Psoas muscle (tissue), 8 donors: Measurements from ENCODE around the gene BACE1. TPM values are rescaled to one million over a fixed set of nuclear protein-coding genes. Genes with fewer than 3 reads are reported as not detected.

Experiments used
- ATAC-seq, 4 donors: fragments of 200-7000 bp; cut with Tn5 transposase; one replicate each; pipeline ENCODE4 v1.9.1; 2020; ENCODE audit warnings: moderate library complexity in 3 of 4, mild to moderate bottlenecking in 2 of 4
- DNase-seq, 2 donors: peaks; one replicate each; pipeline ENCODE4 v3.0.0-alpha.2; 2020
- H3K27ac ChIP-seq: fragments of 200-600 bp; one replicate; pipeline ENCODE4 v1.8.0; 2022
- H3K27me3 ChIP-seq, 3 donors: fragments of 200-600 bp in 1 of 3; one replicate each; pipeline versions ENCODE4 v1.6.1 to v1.8.0; 2013 to 2022; ENCODE audit warnings: low read length in 2 of 3, mild to moderate bottlenecking in 2 of 3, moderate library complexity in 1 of 3; ENCODE audit not compliant: insufficient read depth in 3 of 3
- H3K36me3 ChIP-seq, 2 donors: fragments of 200-600 bp in 1 of 2; one replicate each; pipeline versions ENCODE4 v1.6.1 to v1.8.0; 2013 to 2022; ENCODE audit warnings: low read depth in 1 of 2, mild to moderate bottlenecking in 1 of 2, moderate library complexity in 1 of 2; ENCODE audit not compliant: insufficient read depth in 1 of 2
- H3K4me1 ChIP-seq: fragments of 200-600 bp; one replicate; pipeline ENCODE4 v1.8.0; 2022
- H3K4me3 ChIP-seq: fragments of 200-600 bp; one replicate; pipeline ENCODE4 v1.8.0; 2022; ENCODE audit warnings: mild to moderate bottlenecking
- H3K9me3 ChIP-seq: fragments of 200-600 bp; one replicate; pipeline ENCODE4 v1.8.0; 2022
- WGBS, 3 donors: extraction: QIAGEN DNeasy Blood & Tissue Kit; methylation state at CpG; one replicate each; pipeline versions ENCODE4 v1.1.6 to v1.1.7; 2013; 5-methylcytosine and 5-hydroxymethylcytosine counted together
- intact Hi-C, 2 donors: fragments of 100-400 bp; cut with DNase I; formaldehyde crosslinking; loops; one replicate each; pipeline versions ENCODE4 v1.11.0 to v1.14.2; 2022
- polyA plus RNA-seq, 3 donors: library from polyadenylated mRNA; stranded (reverse); fragments of 200-250 nt; gene quantifications; one replicate each; pipeline ENCODE4 v1.2.3, GENCODE V29; 2013
- total RNA-seq, 4 donors: library from RNA; stranded (reverse); fragmentation: NEBNext Ultra II Directional in 2 of 4; extraction: Animal tissue kit (Norgen Biotek cat#: 25700) in 2 of 4; gene quantifications; one replicate each; pipeline versions ENCODE4 v1.2.1 to v1.2.4, GENCODE V29; 2021 to 2023
- TF ChIP-seq, protein P1 (sequence below): fragments of 200-600 bp; IDR thresholded peaks from one replicate; pipeline ENCODE4 v1.8.0; 2022; ENCODE audit warnings: antibody characterized with exemption
- donor health status: healthy with polysubstance abuse.
- donor health status: DM: no; HTN: no; CAD: no; lungs with moderate emphysema.
- donor health status: Bipolar disorder and iron deficiency.
- donor health status: healthy.
- donor health status: DM: yes; HTN: yes; CAD: no.
- donor health status: DM: no; HTN: no; CAD: no.
- donor health status: DM: no; HTN: no; CAD: no.
- donor health status: DM: yes; HTN: yes; CAD: no.

The BACE1 gene
- total and polyA plus RNA-seq, 7 donors: 2.5 to 13.0 (median 9.2) TPM

DNA sequence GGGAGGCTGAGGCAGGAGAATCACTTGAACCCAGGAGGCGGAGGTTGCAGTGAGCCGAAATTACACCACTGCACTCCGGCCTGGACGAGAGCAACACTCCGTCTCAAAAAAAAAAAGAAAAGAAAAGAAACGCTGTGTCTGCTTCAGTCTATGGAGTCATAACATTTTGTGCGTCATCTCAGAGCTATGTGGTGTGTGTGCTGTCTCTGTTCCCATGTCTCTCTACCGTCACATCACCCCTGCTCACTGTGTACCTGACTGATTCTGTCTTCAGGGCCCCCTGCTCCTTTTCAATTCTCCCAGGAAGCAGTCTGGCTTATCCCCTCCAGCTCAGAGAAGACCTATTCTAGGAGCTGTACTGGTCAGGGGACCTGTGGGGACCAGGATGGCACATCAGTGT is 17.9 kb downstream of the BACE1 start:
- no peak for ATAC-seq
- no peaks in the 10 kb centered on the region for H3K9me3 ChIP-seq
- H3K27ac ChIP-seq: no peak overlapping the region
- peaks cover 0 to 17% of the 10 kb centered on the region in 2 donors for H3K36me3 ChIP-seq
- no peak overlapping the region for H3K4me3 ChIP-seq
- 89 to 93% (median 92%) methylated on average over 8 of the region's 8 CpGs for WGBS, 3 donors
- H3K27me3 ChIP-seq: no peaks in the 10 kb centered on the region
- TF ChIP-seq, protein P1, sequence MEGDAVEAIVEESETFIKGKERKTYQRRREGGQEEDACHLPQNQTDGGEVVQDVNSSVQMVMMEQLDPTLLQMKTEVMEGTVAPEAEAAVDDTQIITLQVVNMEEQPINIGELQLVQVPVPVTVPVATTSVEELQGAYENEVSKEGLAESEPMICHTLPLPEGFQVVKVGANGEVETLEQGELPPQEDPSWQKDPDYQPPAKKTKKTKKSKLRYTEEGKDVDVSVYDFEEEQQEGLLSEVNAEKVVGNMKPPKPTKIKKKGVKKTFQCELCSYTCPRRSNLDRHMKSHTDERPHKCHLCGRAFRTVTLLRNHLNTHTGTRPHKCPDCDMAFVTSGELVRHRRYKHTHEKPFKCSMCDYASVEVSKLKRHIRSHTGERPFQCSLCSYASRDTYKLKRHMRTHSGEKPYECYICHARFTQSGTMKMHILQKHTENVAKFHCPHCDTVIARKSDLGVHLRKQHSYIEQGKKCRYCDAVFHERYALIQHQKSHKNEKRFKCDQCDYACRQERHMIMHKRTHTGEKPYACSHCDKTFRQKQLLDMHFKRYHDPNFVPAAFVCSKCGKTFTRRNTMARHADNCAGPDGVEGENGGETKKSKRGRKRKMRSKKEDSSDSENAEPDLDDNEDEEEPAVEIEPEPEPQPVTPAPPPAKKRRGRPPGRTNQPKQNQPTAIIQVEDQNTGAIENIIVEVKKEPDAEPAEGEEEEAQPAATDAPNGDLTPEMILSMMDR: no peak
- DNase-seq: no peak
- H3K4me1 ChIP-seq: no peaks in the 10 kb centered on the region
- intact Hi-C loops: no loop called here

DNA sequence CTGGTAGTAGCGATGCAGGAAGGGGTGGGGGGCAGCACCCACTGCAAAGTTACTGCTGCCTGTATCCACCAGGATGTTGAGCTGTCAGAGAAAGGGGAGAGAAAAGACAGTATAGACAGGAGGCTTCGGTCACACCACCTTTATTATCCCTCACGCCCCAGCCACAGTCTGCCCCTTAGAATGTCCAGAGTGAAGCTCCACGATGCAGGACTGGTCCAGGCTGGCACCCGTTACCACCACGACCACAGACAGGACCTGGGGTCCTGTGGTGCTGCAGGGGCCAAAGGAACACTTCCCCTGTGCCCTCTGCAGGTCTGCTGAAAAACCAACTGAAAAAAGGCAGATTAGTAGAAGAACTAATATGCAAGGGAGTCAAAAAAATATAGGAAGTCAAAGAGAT is 19.2 kb downstream of the BACE1 start:
- H3K36me3 ChIP-seq: peaks cover 0 to 29% of the 10 kb centered on the region in 2 donors
- no peaks in the 10 kb centered on the region for H3K4me1 ChIP-seq
- intact Hi-C loops: no loop called here
- WGBS, 3 donors: 81 to 89% (median 88%) methylated on average over 6 of the region's 6 CpGs
- no peak overlapping the region for H3K27ac ChIP-seq
- H3K4me3 ChIP-seq: no peak overlapping the region
- TF ChIP-seq, protein P1: no peak
- ATAC-seq (no peak), DNase-seq (no peak)
- no peaks in the 10 kb centered on the region for H3K27me3 ChIP-seq
- H3K9me3 ChIP-seq: no peaks in the 10 kb centered on the region

DNA sequence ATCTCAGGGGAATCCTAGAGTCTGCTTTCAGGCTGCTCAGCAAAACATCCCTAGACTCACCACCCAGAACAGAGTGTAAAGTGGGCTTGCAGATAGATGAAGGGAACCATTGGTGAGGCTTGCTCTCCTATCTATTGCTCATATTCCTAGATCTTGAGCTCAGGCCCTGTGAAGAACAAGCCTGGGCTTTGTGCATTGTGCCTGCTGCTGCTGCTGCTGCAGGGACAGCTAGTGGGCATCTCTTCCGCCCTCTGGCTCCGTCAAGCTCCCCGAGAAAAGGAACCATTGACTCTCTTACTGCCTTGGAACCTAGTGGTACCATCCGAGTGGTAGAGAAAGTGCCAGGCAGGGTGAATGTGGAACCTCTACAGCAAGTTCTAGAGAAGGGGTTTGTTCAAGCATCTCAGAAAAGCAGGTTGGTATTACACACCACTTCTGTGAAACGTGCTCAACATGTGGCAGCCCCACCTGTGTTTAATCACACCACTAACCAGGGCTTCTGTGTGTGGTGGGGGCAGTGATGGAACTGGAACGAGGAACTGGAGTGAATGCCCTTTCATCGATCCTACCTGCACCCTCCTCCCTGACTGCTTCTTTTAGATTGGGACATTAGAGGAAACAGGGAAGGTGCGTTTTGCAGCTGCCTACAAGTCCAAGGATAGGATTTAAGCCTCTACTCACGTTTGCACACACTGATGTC is 20.5 kb downstream of the BACE1 start:
- peaks cover 0 to 42% of the 10 kb centered on the region in 2 donors for H3K36me3 ChIP-seq

DNA sequence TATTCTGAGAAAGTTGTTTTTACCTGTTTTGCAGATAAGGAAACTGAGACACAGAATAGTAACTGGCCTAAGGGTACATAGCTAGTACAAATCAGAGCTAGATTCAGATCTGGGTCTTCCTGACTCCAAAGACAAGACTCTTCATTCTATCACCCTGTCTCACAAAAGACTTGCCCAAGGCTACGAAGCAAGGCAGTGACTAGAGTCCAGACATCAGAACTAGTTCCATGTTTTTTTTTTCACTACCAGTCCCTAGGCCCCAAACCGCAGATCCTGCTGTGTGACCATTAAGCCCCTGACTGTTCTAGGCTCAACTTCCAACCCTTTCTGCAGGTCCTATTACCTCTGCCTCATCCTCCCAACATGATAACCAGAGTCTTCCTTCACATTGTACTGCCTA is 23.4 kb downstream of the BACE1 start:
- Histone ChIP-seq H3K4me1 (no peaks in the 10 kb centered on the region), H3K36me3 (peaks cover 2 to 72% of the 10 kb centered on the region in 2 donors), H3K4me3 (no peak overlapping the region), H3K9me3 (no peaks in the 10 kb centered on the region), H3K27ac (no peak overlapping the region), H3K27me3 (no peaks in the 10 kb centered on the region)
- TF ChIP-seq, protein P1: no peak
- intact Hi-C loops: no loop called here
- ATAC-seq (no peak), DNase-seq (no peak)
- 87 to 97% (median 91%) methylated on average over 2 of the region's 2 CpGs for WGBS, 3 donors

More for the DNA sequence above, 20.5 kb downstream of the BACE1 start:
- Histone ChIP-seq H3K27me3 (no peaks in the 10 kb centered on the region), H3K4me3 (no peak overlapping the region), H3K27ac (no peak overlapping the region), H3K9me3 (no peaks in the 10 kb centered on the region), H3K4me1 (no peaks in the 10 kb centered on the region)
- WGBS, 3 donors: 75 to 87% (median 83%) methylated on average over 9 of the region's 9 CpGs
- DNase-seq: no peak
- TF ChIP-seq, protein P1: no peak
- intact Hi-C loops: no loop called here
- no peak for ATAC-seq
